ENCODE measurements around the gene SERPINA3.

DNA sequence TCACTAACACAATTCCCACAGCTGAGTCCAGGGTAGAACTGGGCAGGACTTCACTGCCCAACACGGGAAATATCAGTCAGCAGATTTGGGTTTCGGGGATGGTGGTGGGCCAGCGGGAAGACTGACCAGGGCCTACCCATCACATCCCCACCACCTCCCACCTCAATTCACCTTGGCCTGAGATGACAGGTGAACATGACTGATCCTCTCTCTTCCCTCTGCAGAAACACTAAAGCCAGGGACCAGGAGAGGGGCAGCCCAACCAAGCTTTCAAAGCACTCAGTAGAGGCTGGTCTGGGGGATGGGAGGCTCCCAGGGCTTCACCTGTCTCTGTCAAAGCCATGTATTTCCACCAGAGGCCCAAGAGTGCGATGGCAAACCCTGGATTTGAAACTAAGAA, 28.6 kb upstream of the SERPINA3 start:
- TF ChIP-seq, protein P1, sequence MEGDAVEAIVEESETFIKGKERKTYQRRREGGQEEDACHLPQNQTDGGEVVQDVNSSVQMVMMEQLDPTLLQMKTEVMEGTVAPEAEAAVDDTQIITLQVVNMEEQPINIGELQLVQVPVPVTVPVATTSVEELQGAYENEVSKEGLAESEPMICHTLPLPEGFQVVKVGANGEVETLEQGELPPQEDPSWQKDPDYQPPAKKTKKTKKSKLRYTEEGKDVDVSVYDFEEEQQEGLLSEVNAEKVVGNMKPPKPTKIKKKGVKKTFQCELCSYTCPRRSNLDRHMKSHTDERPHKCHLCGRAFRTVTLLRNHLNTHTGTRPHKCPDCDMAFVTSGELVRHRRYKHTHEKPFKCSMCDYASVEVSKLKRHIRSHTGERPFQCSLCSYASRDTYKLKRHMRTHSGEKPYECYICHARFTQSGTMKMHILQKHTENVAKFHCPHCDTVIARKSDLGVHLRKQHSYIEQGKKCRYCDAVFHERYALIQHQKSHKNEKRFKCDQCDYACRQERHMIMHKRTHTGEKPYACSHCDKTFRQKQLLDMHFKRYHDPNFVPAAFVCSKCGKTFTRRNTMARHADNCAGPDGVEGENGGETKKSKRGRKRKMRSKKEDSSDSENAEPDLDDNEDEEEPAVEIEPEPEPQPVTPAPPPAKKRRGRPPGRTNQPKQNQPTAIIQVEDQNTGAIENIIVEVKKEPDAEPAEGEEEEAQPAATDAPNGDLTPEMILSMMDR (conservative IDR thresholded peaks at IDR 0.05; ENCODE audit: low read length): no peak
- no peak for TF ChIP-seq EZH2phosphoT487 (IDR thresholded peaks at IDR 0.05; ENCODE audit: borderline replicate concordance)
